ENCODE results near the gene PHF2.

Gene PHF2

GRCh38 chr9:93684806-93685543, 108.6 kb downstream of the PHF2 start:
- no peak for DNase-seq (ENCODE audit: low read depth in 1 of 2, low spot score in 1 of 2)
- no peaks in the 10 kb centered on the region for H3K27me3 ChIP-seq (ENCODE audit: insufficient read depth, poor library complexity, severe bottlenecking)
- no peak overlapping the region for H3K4me3 ChIP-seq (replicated peaks; ENCODE audit: insufficient read depth, low read length)
- no peak overlapping the region for H3K27ac ChIP-seq (replicated peaks)
- no peak for TF ChIP-seq CTCF (IDR thresholded peaks at IDR 0.05; ENCODE audit: insufficient read depth, low read length)
- no peak for TF ChIP-seq POLR2AphosphoS5 (IDR thresholded peaks at IDR 0.05; ENCODE audit: low read depth)
- no peak for TF ChIP-seq SPI1 (IDR thresholded peaks at IDR 0.05; ENCODE audit: borderline replicate concordance, low read depth)
- TF ChIP-seq GABPA (IDR thresholded peaks at IDR 0.05; ENCODE audit: low read depth), result no peak
- no peak for TF ChIP-seq REST (IDR thresholded peaks at IDR 0.05; ENCODE audit: insufficient replicate concordance, low read depth)

GRCh38 chr9:93686127-93686879, 109.9 kb downstream of the PHF2 start:
- no peak for TF ChIP-seq CTCF (IDR thresholded peaks at IDR 0.05; ENCODE audit: insufficient read depth, low read length)
- H3K27me3 ChIP-seq (ENCODE audit: insufficient read depth, poor library complexity, severe bottlenecking), result no peaks in the 10 kb centered on the region
- H3K4me3 ChIP-seq (replicated peaks; ENCODE audit: insufficient read depth, low read length), result no peak overlapping the region
- no peak for DNase-seq (ENCODE audit: low read depth in 1 of 2, low spot score in 1 of 2)
- no peak overlapping the region for H3K27ac ChIP-seq (replicated peaks)

- DNase-seq (ENCODE audit: low read depth in 1 of 2, low spot score in 1 of 2), result no peak
- TF ChIP-seq GABPA (IDR thresholded peaks at IDR 0.05; ENCODE audit: low read depth), result no peak
- no peak for TF ChIP-seq REST (IDR thresholded peaks at IDR 0.05; ENCODE audit: insufficient replicate concordance, low read depth)
- TF ChIP-seq SPI1 (IDR thresholded peaks at IDR 0.05; ENCODE audit: borderline replicate concordance, low read depth), result no peak
- TF ChIP-seq POLR2AphosphoS5 (IDR thresholded peaks at IDR 0.05; ENCODE audit: low read depth), result no peak
- no peak for TF ChIP-seq CTCF (IDR thresholded peaks at IDR 0.05; ENCODE audit: insufficient read depth, low read length)
- H3K27ac ChIP-seq (replicated peaks), result no peak overlapping the region
- no peak overlapping the region for H3K4me3 ChIP-seq (replicated peaks; ENCODE audit: insufficient read depth, low read length)
- H3K27me3 ChIP-seq (ENCODE audit: insufficient read depth, poor library complexity, severe bottlenecking), result no peaks in the 10 kb centered on the region
Measured at GRCh38 chr9:93686880-93687236, 110.5 kb downstream of the PHF2 start.
